Prostate gland (tissue), 2 donors: ENCODE data around the gene KAZN.

Experiments
- POLR2A ChIP-seq: fragments of 450-650 bp; IDR thresholded peaks from one replicate; pipeline ENCODE4 v1.6.1; 2016; ENCODE audit warnings: antibody characterized with exemption, mild to moderate bottlenecking
- TF ChIP-seq, protein P1 (sequence below), 4 experiments: fragments of 200-600 bp in 2 of 4; fragments of 450-650 bp in 2 of 4; sonication (generic) in 2 of 4; IDR thresholded peaks; 1 replicate in 3 of 4; 2 replicates in 1 of 4; pipeline ENCODE4 v1.5.1; 2016 to 2019; ENCODE audit warnings: antibody characterized with exemption in 4 of 4, mild to moderate bottlenecking in 2 of 4, moderate library complexity in 2 of 4

DNA sequence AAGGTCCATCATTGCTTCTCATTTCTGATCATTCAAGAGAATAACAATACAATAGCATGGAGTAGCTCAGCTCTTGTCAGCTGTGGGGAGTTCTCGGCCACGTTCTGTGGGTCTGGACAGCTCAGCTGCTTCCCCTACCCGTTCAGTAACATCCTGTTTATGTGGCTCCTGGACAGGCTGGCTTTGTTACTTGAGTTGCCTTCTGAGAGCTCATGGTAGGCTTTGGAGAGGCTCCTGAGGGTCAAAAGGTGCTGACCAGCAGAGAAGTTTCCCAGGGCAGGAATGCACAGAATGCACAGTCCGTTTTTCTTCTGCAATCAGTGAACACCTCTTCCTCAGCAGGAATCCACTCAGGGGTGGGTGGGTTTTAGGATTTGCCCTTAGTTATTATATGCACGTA is 36.0 kb downstream of the KAZN start:
- TF ChIP-seq, protein P1, sequence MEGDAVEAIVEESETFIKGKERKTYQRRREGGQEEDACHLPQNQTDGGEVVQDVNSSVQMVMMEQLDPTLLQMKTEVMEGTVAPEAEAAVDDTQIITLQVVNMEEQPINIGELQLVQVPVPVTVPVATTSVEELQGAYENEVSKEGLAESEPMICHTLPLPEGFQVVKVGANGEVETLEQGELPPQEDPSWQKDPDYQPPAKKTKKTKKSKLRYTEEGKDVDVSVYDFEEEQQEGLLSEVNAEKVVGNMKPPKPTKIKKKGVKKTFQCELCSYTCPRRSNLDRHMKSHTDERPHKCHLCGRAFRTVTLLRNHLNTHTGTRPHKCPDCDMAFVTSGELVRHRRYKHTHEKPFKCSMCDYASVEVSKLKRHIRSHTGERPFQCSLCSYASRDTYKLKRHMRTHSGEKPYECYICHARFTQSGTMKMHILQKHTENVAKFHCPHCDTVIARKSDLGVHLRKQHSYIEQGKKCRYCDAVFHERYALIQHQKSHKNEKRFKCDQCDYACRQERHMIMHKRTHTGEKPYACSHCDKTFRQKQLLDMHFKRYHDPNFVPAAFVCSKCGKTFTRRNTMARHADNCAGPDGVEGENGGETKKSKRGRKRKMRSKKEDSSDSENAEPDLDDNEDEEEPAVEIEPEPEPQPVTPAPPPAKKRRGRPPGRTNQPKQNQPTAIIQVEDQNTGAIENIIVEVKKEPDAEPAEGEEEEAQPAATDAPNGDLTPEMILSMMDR (IDR thresholded peaks at IDR 0.05): no peak
- no peak for TF ChIP-seq POLR2A
